IgD-negative memory B cell (primary cell): ENCODE results near the gene CUX1. TPM values are rescaled to one million over a fixed set of nuclear protein-coding genes. Genes with fewer than 3 reads are reported as not detected.
"Not testable (repeated sequence)": the region's sequence is repeated elsewhere in the genome, so short reads cannot be mapped to it uniquely, and the experiment has no call there.

Source experiments
- H3K27ac Mint-ChIP-seq, 3 donors: one replicate each; pipeline ENCODE4 v1.8.0; 2020 to 2022; ENCODE audit warnings: mild to moderate bottlenecking in 3 of 3, mixed read lengths in 3 of 3, moderate library complexity in 1 of 3
- H3K27me3 Mint-ChIP-seq: one replicate; pipeline ENCODE4 v1.8.0; 2021; ENCODE audit warnings: mixed read lengths
- H3K36me3 Mint-ChIP-seq: one replicate; pipeline ENCODE4 v1.8.0; 2020; ENCODE audit warnings: mild to moderate bottlenecking, mixed read lengths
- H3K4me1 Mint-ChIP-seq, 3 donors: one replicate each; pipeline ENCODE4 v1.8.0; 2020 to 2022; ENCODE audit warnings: mixed read lengths in 3 of 3, mild to moderate bottlenecking in 1 of 3
- H3K4me3 Mint-ChIP-seq, 4 donors: one replicate each; pipeline ENCODE4 v1.8.0; 2020 to 2022; ENCODE audit warnings: mild to moderate bottlenecking in 4 of 4, mixed read lengths in 4 of 4, moderate library complexity in 3 of 4
- H3K9me3 Mint-ChIP-seq, 3 donors: one replicate each; pipeline ENCODE4 v1.8.0; 2020 to 2021; ENCODE audit warnings: mixed read lengths in 3 of 3, mild to moderate bottlenecking in 1 of 3
- polyA plus RNA-seq: library from polyadenylated mRNA; unstranded; fragments of 300-500 nt; fragmentation: Illumina TruSeq; gene quantifications from one replicate; pipeline ENCODE4 v1.2.3, GENCODE V29; 2021

CUX1 gene
- polyA plus RNA-seq, 1 donor from 2014 or later: 22.2 TPM

DNA sequence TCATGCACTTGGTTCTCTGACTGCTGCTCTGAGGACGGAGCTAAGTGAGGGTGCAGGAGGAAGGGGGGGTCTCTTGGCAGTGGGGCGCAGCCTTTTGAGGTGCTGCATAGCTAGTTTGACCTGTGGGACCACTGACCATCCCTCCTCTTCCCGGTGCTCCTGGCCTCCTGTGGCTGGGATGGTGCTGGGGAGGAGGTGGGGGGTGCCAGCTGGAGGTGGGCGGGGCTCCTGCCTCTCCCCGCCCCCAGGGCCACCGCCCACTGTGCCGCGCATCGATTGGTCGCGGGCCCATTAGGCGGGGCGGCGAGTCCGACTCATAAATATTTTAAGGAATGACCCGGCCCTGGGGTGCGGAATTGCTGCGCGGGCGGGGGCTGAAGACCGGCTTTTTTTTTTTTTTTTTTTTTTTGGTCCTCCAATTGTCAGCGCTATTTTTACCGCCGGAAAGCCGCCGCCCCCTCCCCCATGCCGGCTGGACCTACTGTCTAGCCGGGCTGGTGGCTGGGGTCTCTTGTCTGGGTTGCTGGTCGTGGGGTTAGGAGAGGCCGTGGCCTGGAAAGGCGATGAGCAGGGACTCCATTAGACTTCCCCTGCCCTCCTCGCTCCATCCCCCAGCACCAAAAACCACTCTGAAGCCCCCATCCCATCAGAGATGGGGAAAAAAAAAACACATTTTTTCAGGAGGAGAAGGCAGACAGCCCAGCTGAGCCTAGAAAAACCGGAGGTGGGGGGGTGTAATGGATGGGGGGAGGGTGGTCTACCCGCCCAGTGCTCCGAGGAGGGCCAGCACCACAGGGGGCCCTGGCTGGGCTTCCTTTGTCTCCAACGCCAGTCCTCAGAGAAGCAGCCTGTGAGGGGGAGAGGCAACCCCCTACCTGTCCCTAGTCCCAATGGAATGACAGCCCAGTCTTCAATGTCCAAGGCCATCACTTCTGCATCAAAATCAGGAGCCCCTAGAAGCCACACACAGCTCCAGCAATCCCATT lies 475.7 kb downstream of the CUX1 start:
- no peaks in the 10 kb centered on the region for H3K36me3 Mint-ChIP-seq
- H3K27ac Mint-ChIP-seq: peak overlapping the region in 2 of 3 donors; percentile 84 to 95
- no peaks in the 10 kb centered on the region for H3K9me3 Mint-ChIP-seq
- peak overlapping the region; percentile 48 to 96 (median 70) for H3K4me3 Mint-ChIP-seq
- H3K27me3 Mint-ChIP-seq: peaks cover 4% of the 10 kb centered on the region
- peaks cover 52 to 74% (median 63%) of the 10 kb centered on the region in 3 donors for H3K4me1 Mint-ChIP-seq

DNA sequence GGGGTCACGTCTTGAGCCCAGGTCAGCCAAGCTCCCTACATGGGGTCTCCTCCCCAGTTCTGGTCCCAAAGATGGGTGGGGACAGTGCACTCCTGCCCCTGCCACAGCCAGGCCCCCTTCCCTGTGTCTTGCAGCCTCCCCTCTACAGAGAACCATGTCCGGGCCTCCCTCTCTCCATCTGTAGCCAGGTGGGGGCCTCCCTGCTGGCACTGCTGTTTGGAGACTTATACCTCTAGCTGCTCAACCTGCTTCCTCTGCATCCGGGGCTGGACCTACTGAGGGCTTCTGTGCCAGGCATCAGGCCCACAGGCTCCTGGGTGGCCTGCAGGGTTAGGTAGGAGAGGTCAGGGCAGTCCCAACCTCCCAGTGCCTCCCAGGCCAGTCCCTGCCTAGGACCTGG lies 477.2 kb downstream of the CUX1 start:
- no peaks in the 10 kb centered on the region for H3K36me3 Mint-ChIP-seq
- H3K27ac Mint-ChIP-seq: peak overlapping the region; percentile 14 to 95 (median 76)
- H3K4me3 Mint-ChIP-seq: peak overlapping the region; percentile 60 to 84 (median 72)
- peaks cover 4% of the 10 kb centered on the region for H3K27me3 Mint-ChIP-seq
- H3K9me3 Mint-ChIP-seq: no peaks in the 10 kb centered on the region
- H3K4me1 Mint-ChIP-seq: peaks cover 48 to 71% (median 53%) of the 10 kb centered on the region in 3 donors

DNA sequence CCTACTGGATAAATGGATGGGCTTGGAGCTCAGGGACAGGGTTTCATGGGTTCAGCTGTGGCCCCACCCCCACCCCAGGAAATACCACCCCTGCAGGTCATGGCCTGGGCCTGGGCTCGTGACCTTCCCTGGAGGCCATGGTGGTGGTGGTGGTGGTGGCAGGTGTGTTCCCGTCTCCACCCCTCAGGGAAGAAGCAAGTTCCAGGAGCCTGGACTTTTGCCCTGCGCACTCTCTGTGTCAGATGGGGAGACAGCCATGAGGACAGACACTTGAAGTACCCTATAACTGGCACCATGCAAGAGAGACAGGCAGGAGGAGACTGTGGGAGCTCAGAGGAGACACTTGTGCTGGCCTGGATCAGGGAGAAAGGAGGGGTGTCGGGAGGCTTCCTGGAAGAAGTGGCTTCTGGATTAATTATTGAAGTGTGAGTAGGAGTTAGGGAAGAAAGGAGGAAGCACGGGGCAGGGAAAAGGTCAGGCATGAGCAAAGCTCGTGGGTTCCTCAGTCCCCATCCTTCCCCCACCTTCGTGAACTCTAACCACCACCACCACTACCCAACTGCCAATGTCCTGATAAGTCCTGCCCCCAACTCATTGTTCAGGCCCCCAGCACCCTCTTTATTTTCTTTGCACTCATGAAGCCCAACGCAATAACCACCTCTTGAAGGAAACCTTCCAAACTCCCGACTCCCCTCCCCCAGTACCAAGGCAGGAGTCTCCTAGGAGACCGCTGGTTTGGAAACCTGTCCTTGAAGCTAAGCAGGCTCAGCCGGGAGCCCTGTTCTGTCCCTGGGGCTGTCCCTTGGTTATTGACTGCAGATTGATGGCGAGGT lies 478.1 kb downstream of the CUX1 start:
- Mint-ChIP-seq H3K4me1 (peaks cover 44 to 65% (median 49%) of the 10 kb centered on the region in 3 donors), H3K27ac (peak overlapping the region; percentile 43 to 95 (median 91)), H3K4me3 (peak overlapping the region in 3 of 4 donors; percentile 11 to 84 (median 49)), H3K9me3 (no peaks in the 10 kb centered on the region), H3K36me3 (peaks cover 2% of the 10 kb centered on the region), H3K27me3 (peaks cover 4% of the 10 kb centered on the region)

DNA sequence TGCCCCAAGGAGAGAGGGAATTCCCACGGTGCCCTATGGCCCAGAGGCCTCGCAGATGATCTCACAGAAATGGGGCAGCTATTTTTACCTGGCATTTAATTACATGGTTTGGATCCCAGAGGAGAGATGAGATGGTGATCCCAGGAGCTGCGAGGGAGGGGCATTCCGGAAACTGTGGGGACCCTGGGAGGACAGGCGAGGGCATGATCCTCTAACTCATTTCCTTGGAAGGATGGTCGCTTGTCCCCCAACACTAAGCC lies 478.7 kb downstream of the CUX1 start:
- Mint-ChIP-seq H3K27me3 (peaks cover 4% of the 10 kb centered on the region), H3K27ac (peak overlapping the region; percentile 43 to 91 (median 73)), H3K4me1 (peaks cover 40 to 61% (median 46%) of the 10 kb centered on the region in 3 donors), H3K4me3 (peak overlapping the region in 1 of 4 donors; percentile 32), H3K9me3 (no peaks in the 10 kb centered on the region), H3K36me3 (peaks cover 2% of the 10 kb centered on the region)

DNA sequence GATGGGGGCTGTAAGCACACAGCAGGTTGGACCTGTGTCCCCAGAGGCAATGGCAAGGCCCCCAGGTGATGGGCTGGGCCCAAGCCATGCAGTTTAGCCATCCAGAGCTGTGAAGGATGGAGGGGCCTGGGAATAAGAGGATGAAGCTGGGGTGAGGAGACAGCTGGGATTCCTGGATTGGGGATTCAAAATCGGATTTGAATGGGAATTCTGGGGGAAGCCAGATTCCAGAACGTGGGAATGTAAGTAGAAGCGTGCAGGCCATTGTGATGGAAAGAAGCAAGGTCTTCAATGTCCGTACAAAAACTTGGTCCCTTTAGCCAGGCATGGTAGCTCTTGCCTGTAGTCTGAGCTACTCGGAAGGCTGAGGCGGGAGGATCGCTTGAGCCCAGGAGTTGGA lies 479.1 kb downstream of the CUX1 start:
- peak overlapping the region in 2 of 4 donors; percentile 32 to 68 for H3K4me3 Mint-ChIP-seq
- peaks cover 36 to 57% (median 43%) of the 10 kb centered on the region in 3 donors for H3K4me1 Mint-ChIP-seq
- H3K27ac Mint-ChIP-seq: peak overlapping the region in 2 of 3 donors; percentile 73 to 91
- peaks cover 4% of the 10 kb centered on the region for H3K27me3 Mint-ChIP-seq
- H3K9me3 Mint-ChIP-seq: no peaks in the 10 kb centered on the region
- peaks cover 2% of the 10 kb centered on the region for H3K36me3 Mint-ChIP-seq

DNA sequence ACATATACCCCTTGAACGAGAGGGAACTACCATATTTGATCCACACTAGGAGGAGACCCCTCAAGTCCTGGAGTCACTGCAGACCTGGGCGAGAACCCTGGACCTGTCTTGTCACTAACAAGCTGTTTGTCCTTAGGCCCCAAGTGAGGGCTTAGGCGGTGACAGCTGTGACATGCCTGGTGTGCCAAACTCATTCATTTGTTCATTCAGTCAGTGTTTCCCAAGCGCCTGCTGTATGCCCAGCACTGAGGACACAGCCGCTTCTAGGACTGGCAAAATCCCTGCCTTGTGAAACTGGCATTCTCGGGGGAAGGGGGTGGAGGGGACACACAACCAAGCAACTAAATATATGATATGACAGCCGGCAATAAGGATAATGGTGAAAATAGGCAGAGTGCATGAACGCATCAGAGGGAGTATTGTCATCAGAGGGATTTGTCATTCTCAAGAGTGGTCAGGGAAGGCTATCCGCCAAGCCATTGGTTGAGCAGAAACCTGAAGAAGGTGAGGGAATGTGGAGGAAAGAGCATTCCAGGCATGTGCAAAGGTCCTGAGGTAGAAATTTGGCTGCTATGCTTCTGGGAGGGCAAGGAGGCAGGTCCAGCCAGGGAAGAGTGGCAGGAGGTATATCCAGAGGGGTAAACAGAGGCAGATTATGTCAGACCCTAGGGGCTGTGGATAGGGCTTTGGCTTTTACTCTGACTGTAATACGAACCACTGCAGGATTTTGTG lies 480.2 kb downstream of the CUX1 start:
- peak overlapping the region in 2 of 4 donors; percentile 21 to 46 for H3K4me3 Mint-ChIP-seq
- H3K9me3 Mint-ChIP-seq: no peaks in the 10 kb centered on the region
- peak overlapping the region in 2 of 3 donors; percentile 74 to 87 for H3K27ac Mint-ChIP-seq
- peaks cover 2% of the 10 kb centered on the region for H3K27me3 Mint-ChIP-seq
- H3K4me1 Mint-ChIP-seq: peaks cover 30 to 51% (median 39%) of the 10 kb centered on the region in 3 donors
- peaks cover 2% of the 10 kb centered on the region for H3K36me3 Mint-ChIP-seq

DNA sequence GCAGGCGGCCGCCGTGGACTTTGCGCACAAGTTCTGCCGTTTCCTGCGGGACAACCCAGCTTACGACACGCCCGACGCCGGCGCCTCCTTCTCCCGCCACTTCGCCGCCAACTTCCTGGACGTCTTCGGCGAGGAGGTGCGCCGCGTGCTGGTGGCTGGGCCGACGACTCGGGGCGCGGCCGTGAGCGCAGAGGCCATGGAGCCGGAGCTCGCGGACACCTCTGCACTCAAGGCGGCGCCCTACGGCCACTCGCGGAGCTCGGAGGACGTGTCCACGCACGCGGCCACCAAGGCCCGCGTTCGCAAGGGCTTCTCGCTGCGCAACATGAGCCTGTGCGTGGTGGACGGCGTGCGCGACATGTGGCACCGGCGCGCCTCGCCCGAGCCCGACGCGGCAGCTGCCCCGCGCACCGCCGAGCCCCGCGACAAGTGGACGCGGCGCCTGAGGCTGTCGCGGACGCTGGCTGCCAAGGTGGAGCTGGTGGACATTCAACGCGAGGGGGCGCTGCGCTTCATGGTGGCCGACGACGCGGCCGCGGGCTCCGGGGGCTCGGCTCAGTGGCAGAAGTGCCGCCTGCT lies 483.3 kb downstream of the CUX1 start:
- H3K27ac Mint-ChIP-seq: peak overlapping the region in 1 of 3 donors; percentile 35
- H3K27me3 Mint-ChIP-seq: no peaks in the 10 kb centered on the region
- H3K4me1 Mint-ChIP-seq: peaks cover 28 to 44% (median 29%) of the 10 kb centered on the region in 3 donors
- H3K9me3 Mint-ChIP-seq: no peaks in the 10 kb centered on the region
- peaks cover 3% of the 10 kb centered on the region for H3K36me3 Mint-ChIP-seq
- H3K4me3 Mint-ChIP-seq: no peak overlapping the region

DNA sequence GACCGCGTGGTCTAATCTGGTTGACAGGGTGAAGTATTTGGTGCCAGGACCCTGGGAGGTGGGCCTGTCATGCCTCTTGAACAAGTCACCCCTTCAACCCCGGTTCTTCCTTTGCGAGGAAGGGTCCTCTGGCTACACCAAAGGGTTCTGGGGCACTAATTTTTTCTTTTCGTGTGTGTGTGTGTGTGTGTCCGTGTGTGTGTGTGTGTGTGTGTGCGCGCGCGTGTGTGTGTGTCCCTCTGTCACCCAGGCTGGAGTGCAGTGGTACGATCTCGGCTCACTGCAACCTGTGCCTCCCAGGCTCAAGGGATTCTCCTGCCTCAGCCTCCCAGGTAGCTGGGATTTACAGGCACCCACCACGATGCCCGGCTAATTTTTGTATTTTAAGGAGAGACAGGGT lies 483.9 kb downstream of the CUX1 start:
- not testable (repeated sequence) for H3K4me3 Mint-ChIP-seq, H3K36me3 Mint-ChIP-seq, H3K27me3 Mint-ChIP-seq, H3K9me3 Mint-ChIP-seq
- peaks cover 26 to 38% (median 29%) of the 10 kb centered on the region in 3 donors for H3K4me1 Mint-ChIP-seq
- peak overlapping the region in 1 of 3 donors; percentile 42 for H3K27ac Mint-ChIP-seq

DNA sequence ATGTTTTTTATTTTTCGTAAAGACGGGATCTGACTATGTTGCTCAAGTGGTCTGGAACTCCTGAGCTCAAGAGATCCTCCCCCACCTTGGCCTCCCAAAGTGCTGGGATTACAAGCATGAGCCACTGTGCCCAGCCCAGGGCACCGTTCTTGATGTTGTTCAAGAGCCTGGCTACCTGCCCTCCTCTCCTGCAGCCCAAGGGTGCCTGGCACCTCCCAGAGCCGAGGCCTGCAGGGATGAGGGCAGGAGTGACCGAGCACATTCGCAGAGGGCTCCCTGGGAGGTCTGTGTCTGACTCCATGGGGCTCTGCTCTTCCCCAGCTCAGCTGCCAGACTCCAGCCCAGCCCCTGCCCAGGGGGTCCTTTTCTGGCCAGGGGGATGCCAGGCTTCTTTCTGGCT lies 484.6 kb downstream of the CUX1 start:
- H3K4me3 Mint-ChIP-seq: peak overlapping the region in 1 of 4 donors; percentile 60
- H3K4me1 Mint-ChIP-seq: peaks cover 32 to 40% (median 33%) of the 10 kb centered on the region in 3 donors
- peaks cover 3% of the 10 kb centered on the region for H3K36me3 Mint-ChIP-seq
- peak overlapping the region in 2 of 3 donors; percentile 42 to 83 for H3K27ac Mint-ChIP-seq
- H3K27me3 Mint-ChIP-seq: no peaks in the 10 kb centered on the region
- H3K9me3 Mint-ChIP-seq: no peaks in the 10 kb centered on the region

DNA sequence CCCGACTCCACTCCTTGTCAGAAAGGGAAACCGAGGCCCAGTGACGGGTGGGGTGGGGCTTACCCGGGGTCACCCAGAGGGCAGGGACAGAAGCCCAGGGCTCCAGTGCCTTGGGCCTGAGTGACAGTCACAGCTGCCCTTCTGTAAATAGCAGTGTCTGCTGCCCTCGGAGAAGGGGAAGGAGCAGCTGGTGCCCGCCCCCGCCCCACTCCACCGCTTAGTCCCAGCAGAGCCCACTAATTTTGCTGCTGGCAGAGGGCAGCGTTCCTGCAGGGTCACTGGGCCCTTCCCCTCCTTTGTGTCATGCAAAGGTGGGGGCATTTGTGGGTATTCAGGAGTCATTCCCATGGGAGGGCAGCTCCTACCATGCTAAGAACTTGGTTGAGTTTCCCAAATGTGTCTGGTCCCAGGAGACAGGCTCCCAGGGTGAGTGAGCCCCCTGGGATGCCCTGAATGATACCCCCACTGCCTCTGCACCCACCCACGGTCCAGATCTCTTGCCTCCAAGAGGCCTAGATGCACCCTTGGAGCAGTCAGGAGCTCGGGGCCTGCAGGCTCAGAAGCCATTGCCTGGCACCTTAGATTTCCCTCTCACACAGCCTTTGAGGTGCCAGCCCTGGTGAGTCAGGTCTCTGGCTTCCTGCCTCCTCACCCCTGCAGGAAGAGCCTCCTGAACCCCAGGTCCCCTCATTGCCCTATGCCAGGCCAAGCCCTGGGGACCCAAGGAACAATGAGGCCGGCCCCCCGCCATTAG lies 486.4 kb downstream of the CUX1 start:
- Mint-ChIP-seq H3K4me3 (peak overlapping the region; percentile 8 to 82 (median 70)), H3K27ac (peak overlapping the region; percentile 59 to 95 (median 76)), H3K4me1 (peaks cover 24 to 39% (median 32%) of the 10 kb centered on the region in 3 donors), H3K36me3 (peaks cover 3% of the 10 kb centered on the region), H3K27me3 (no peaks in the 10 kb centered on the region), H3K9me3 (no peaks in the 10 kb centered on the region)

DNA sequence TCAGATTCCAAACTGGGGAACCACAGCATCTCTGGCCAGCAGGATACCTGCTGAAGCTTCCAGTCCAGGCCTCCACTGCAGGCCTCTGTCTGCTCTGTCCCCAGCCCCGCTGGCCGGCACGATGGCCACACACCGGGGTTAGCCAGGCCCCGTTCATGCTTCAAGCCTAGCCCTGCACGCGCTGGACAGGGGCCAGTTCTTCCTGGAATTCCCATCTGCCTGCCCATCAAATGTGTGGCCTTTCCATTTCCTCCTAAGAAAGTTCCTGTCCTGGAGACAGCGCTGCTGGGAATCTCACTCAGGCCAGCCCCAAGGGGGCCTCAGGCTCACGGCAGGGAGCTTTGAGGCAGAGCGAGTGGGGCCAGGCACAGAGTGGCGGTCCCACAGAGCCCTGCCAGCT lies 487.2 kb downstream of the CUX1 start:
- Mint-ChIP-seq H3K4me1 (peaks cover 24 to 36% (median 32%) of the 10 kb centered on the region in 3 donors), H3K4me3 (peak overlapping the region in 3 of 4 donors; percentile 22 to 72 (median 41)), H3K27me3 (no peaks in the 10 kb centered on the region), H3K27ac (peak overlapping the region in 2 of 3 donors; percentile 59 to 95), H3K9me3 (no peaks in the 10 kb centered on the region), H3K36me3 (peaks cover 3% of the 10 kb centered on the region)

DNA sequence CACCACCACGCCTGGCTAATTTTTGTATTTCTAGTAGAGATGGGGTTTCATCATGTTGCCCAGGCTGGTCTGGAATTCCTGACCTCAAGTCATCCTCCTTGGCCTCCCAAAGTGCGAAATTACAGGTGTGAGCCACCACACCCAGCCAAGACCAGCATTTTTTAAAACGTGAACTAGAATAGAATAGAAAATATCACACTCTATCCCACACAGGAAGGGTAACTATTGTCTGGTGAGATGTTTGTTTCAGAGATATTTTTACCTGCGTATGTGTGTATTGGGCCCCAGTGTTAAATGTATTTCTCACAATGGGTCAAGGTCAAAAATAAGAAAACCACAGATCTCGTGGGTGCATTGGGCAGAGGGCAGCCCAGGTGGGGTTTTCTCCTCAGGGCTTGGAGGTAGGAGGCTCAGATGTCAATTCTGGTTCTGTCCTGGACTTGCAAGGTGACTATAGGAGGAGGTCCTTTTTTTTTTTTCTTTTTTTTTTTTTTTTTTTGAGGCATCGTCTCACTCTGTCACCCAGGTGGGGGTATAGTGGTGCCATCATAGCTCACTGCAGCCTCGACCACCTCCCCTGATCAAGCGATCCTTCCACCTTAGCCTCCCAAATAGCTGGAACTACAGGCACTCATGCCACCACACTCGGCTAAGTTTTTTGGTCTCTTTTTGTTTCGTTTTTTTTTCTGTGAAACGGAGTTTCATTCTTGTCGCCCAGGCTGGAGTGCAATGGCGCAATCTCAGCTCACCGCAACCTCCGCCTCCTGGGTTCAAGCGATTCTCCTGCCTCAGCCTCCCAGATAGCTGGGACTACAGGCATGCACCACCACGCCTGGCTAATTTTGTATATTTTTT lies 488.2 kb downstream of the CUX1 start:
- Mint-ChIP-seq H3K9me3 (no peaks in the 10 kb centered on the region), H3K27ac (peak overlapping the region; percentile 95 to 99 (median 98)), H3K27me3 (no peaks in the 10 kb centered on the region), H3K4me3 (peak overlapping the region; percentile 77 to 94 (median 83)), H3K4me1 (peaks cover 25 to 38% (median 34%) of the 10 kb centered on the region in 3 donors), H3K36me3 (peaks cover 1% of the 10 kb centered on the region)
